ENCODE results near the gene MATK. TPM values are rescaled to one million over a fixed set of nuclear protein-coding genes. Genes with fewer than 3 reads are reported as not detected.

The MATK gene
- total RNA-seq, 1 experiment from 2014 or later: 0.21 TPM

GRCh38 chr19:3769494-3769893 lies 16.7 kb downstream of the MATK start:
- no TSS peak for BruUV-seq (replicated peaks)
- H3K36me3 ChIP-seq (ENCODE audit: control insufficient read depth, insufficient read depth, low read length): no peaks in the 10 kb centered on the region
- no peaks in the 10 kb centered on the region for H3K4me1 ChIP-seq (ENCODE audit: control insufficient read depth, insufficient read depth, low read length)
- ChIA-PET POLR2A (no interaction called here), CTCF (no interaction called here)
- no peak overlapping the region for H3K4me3 ChIP-seq (ENCODE audit: low read depth in 2 of 2, low read length in 2 of 2)
- no peak overlapping the region for H3K27ac ChIP-seq (ENCODE audit: low read length)
- ATAC-seq: peak; percentile 35; the same call in 1 of the 2 replicates
- no peak for TF ChIP-seq SIN3A (IDR thresholded peaks at IDR 0.05; ENCODE audit: borderline replicate concordance, insufficient read depth, low read depth, low read length)
- no peak for TF ChIP-seq POLR2AphosphoS5 (IDR thresholded peaks at IDR 0.05; ENCODE audit: low read depth, low read length)
- TF ChIP-seq CTCF (IDR thresholded peaks at IDR 0.05): no peak
- TF ChIP-seq REST (IDR thresholded peaks at IDR 0.05; ENCODE audit: insufficient read depth in 1 of 2, low read depth in 2 of 2, low read length in 1 of 2): no peak
- no peak for TF ChIP-seq TCF7L2 (IDR thresholded peaks at IDR 0.05; ENCODE audit: low read depth, low read length)
- DNase-seq (ENCODE audit: low read depth, low spot score): no peak
- H3K9me3 ChIP-seq (ENCODE audit: control insufficient read depth, insufficient read depth, low read depth, low read length): no peaks in the 10 kb centered on the region
- H3K27me3 ChIP-seq (ENCODE audit: control insufficient read depth, insufficient read depth, low read length): no peaks in the 10 kb centered on the region
- in situ Hi-C loops (cut with HindIII; ENCODE audit: low pct_unique_long_range_greater_than_20kb, low sequenced_read_pairs) (no loop called here), intact Hi-C loops (cut with micrococcal nuclease; ENCODE audit: unreplicated experiment) (no loop called here)

- H3K36me3 ChIP-seq (ENCODE audit: control insufficient read depth, insufficient read depth, low read length): no peaks in the 10 kb centered on the region
- H3K4me1 ChIP-seq (ENCODE audit: control insufficient read depth, insufficient read depth, low read length): no peaks in the 10 kb centered on the region
- no peaks in the 10 kb centered on the region for H3K27me3 ChIP-seq (ENCODE audit: control insufficient read depth, insufficient read depth, low read length)
- no peak overlapping the region for H3K27ac ChIP-seq (ENCODE audit: low read length)
- DNase-seq (ENCODE audit: low read depth, low spot score) (no peak), ATAC-seq (no peak)
- CTCF ChIA-PET: no interaction called here
- TF ChIP-seq TCF7L2 (IDR thresholded peaks at IDR 0.05; ENCODE audit: low read depth, low read length) (no peak), CTCF (IDR thresholded peaks at IDR 0.05) (no peak), REST (IDR thresholded peaks at IDR 0.05; ENCODE audit: insufficient read depth in 1 of 2, low read depth in 2 of 2, low read length in 1 of 2) (no peak), POLR2AphosphoS5 (IDR thresholded peaks at IDR 0.05; ENCODE audit: low read depth, low read length) (no peak), SIN3A (IDR thresholded peaks at IDR 0.05; ENCODE audit: borderline replicate concordance, insufficient read depth, low read depth, low read length) (no peak)
- in situ Hi-C loops (cut with HindIII; ENCODE audit: low pct_unique_long_range_greater_than_20kb, low sequenced_read_pairs): no loop called here
- H3K4me3 ChIP-seq (ENCODE audit: low read depth in 2 of 2, low read length in 2 of 2): no peak overlapping the region
- H3K9me3 ChIP-seq (ENCODE audit: control insufficient read depth, insufficient read depth, low read depth, low read length): no peaks in the 10 kb centered on the region
- POLR2A ChIA-PET: interaction anchor here (0.6 kb wide), 1 partner anchor 639 kb away, joined by 3 read pairs; no protein-coding TSS in a partner anchor
- intact Hi-C loops (cut with micrococcal nuclease; ENCODE audit: unreplicated experiment): no loop called here
- no TSS peak for BruUV-seq (replicated peaks)
Measured at GRCh38 chr19:3768748-3769099, 17.5 kb downstream of the MATK start.

All from Panc1 (cell line).